ENCODE data around the gene EFHC1.

- TF ChIP-seq REST (IDR thresholded peaks at IDR 0.05; ENCODE audit: low read depth) (no peak), SP1 (IDR thresholded peaks at IDR 0.05; ENCODE audit: low read depth) (no peak), TCF7L2 (IDR thresholded peaks at IDR 0.05; ENCODE audit: borderline replicate concordance, extremely low read depth, insufficient read depth, insufficient read length) (no peak), CTCF (IDR thresholded peaks at IDR 0.05 in 2 of 3, conservative IDR thresholded peaks at IDR 0.05 in 1 of 3; ENCODE audit: borderline replicate concordance in 1 of 3, insufficient read depth in 1 of 3, low read depth in 2 of 3, low read length in 2 of 3) (no peak), MAX (IDR thresholded peaks at IDR 0.05) (no peak), ATF3 (IDR thresholded peaks at IDR 0.05) (no peak), CBX3 (IDR thresholded peaks at IDR 0.05; ENCODE audit: low read depth) (no peak), EZH2phosphoT487 (IDR thresholded peaks at IDR 0.05; ENCODE audit: borderline replicate concordance) (no peak), ZNF274 (IDR thresholded peaks at IDR 0.05; ENCODE audit: low read depth, low read length) (no peak), SIN3A (IDR thresholded peaks at IDR 0.05; ENCODE audit: low read depth) (no peak)
These were observed 117.0 kb downstream of the EFHC1 start for GRCh38 chr6:52537001-52537753.

All from HCT116 (cell line).